ENCODE results near the gene PTPRF.

DNA sequence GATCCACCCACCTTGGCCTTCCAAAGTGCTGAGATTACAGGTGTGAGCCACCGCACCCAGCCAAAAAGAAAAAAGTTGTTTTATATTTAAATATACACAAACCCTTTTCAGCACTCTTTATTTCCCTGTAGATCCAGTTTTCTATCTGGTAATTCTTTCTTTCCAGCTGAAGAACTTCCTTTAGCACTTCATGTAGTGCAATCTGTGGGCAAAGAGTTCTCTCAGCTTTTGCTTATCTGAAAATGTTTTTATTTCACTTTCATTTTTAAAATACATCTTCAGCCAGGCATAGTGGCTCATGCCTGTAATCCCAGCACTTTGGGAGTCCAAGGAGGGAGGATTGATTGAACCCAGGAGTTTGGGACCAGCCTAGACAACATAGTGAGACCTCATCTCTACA, 48.5 kb upstream of the PTPRF start:
- TF ChIP-seq, protein P1, sequence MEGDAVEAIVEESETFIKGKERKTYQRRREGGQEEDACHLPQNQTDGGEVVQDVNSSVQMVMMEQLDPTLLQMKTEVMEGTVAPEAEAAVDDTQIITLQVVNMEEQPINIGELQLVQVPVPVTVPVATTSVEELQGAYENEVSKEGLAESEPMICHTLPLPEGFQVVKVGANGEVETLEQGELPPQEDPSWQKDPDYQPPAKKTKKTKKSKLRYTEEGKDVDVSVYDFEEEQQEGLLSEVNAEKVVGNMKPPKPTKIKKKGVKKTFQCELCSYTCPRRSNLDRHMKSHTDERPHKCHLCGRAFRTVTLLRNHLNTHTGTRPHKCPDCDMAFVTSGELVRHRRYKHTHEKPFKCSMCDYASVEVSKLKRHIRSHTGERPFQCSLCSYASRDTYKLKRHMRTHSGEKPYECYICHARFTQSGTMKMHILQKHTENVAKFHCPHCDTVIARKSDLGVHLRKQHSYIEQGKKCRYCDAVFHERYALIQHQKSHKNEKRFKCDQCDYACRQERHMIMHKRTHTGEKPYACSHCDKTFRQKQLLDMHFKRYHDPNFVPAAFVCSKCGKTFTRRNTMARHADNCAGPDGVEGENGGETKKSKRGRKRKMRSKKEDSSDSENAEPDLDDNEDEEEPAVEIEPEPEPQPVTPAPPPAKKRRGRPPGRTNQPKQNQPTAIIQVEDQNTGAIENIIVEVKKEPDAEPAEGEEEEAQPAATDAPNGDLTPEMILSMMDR (IDR thresholded peaks at IDR 0.05; ENCODE audit: low read depth, low read length, poor library complexity, severe bottlenecking), result no peak
- TF ChIP-seq EZH2phosphoT487 (IDR thresholded peaks at IDR 0.05; ENCODE audit: borderline replicate concordance, low read length), result no peak
